ENCODE results near the gene WDR6. TPM values are rescaled to one million over a fixed set of nuclear protein-coding genes. Genes with fewer than 3 reads are reported as not detected.
A peak's percentile ranks its signal among the peaks of the same experiment; 100 is the strongest.

The WDR6 gene
- total RNA-seq, 2 experiments from 2014 or later, result 132 to 134 TPM

DNA sequence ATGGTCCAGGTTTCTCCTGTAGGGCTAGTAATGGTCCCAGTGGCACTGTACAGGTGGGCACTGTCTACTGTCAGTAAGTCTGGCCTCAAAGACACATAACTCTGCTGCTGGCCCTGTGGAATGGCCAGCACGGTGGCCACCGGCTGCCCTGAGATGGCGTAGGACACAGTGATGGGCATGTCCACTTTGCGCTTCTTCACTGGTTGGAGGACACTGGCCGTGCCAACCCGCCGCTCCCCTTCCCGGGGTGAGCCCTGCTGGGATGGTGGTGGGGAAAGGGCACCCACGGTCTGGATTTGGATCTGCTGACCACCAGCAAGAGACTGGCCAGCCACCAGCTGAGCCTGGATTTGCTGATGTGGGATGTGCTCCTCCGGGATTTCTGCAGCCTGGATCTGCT, 50.1 kb downstream of the WDR6 start:
- Mint-ChIP-seq H3K36me3 (ENCODE audit: low read depth) (peaks cover 76% of the 10 kb centered on the region), H3K4me3 (no peak overlapping the region), H3K4me1 (ENCODE audit: low read depth) (peaks cover 4% of the 10 kb centered on the region), H3K27me3 (no peaks in the 10 kb centered on the region), H3K27ac (no peak overlapping the region), H3K9me3 (no peaks in the 10 kb centered on the region)
- POLR2A ChIA-PET, result no interaction called here
- no peak overlapping the region for H3K4me3 ChIP-seq (ENCODE audit: low read length)
- no peaks in the 10 kb centered on the region for H3K9me3 ChIP-seq (ENCODE audit: control insufficient read depth in 1 of 2, insufficient read depth in 1 of 2, low read length in 2 of 2)
- peaks cover 66% of the 10 kb centered on the region for H3K36me3 ChIP-seq (ENCODE audit: insufficient read depth, low read length)
- H3K27me3 ChIP-seq (ENCODE audit: control insufficient read depth in 1 of 2, insufficient read depth in 2 of 2, low read length in 2 of 2), result no peaks in the 10 kb centered on the region
- intact Hi-C loops (cut with DNase I, micrococcal nuclease), result no loop called here
- TF ChIP-seq CTCF (IDR thresholded peaks at IDR 0.05), result no peak
- no peaks in the 10 kb centered on the region for H3K4me1 ChIP-seq (ENCODE audit: insufficient read depth, low read length)
- CTCF ChIA-PET, result no interaction called here
- H3K27ac ChIP-seq (ENCODE audit: low read depth in 1 of 2, low read length in 2 of 2), result no peak overlapping the region
- DNase-seq (no peak), ATAC-seq (ENCODE audit: poor library complexity) (no peak)

DNA sequence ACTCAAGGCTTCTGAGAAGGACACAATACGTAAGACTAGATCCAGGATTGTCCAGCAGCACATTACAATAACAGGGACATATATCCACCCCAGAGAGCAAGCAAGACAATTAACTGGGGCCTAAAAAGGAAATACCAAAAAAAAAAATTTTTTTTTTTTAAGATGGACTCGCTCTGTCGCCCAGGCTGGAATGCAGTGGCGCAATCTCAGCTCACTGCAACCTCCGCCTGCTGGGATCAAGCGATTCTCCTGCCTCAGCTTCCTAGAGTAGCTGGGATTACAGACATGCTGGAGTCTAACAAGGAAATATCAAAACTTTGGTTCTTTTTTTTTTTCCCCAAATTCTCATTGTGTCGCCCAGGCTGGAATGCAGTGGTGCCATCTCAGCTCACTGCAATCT, 50.8 kb downstream of the WDR6 start:
- no peak for TF ChIP-seq CTCF (IDR thresholded peaks at IDR 0.05)
- H3K27me3 Mint-ChIP-seq, result no peaks in the 10 kb centered on the region
- no peak overlapping the region for H3K27ac ChIP-seq (ENCODE audit: low read depth in 1 of 2, low read length in 2 of 2)
- ChIA-PET CTCF (interaction anchor here (1.2 kb wide), 1 partner anchor 36 kb away, joined by 4 read pairs; the partner anchor contains the start of gene QRICH1), POLR2A (no interaction called here)
- DNase-seq (no peak), ATAC-seq (ENCODE audit: poor library complexity) (no peak)
- H3K27me3 ChIP-seq (ENCODE audit: control insufficient read depth in 1 of 2, insufficient read depth in 2 of 2, low read length in 2 of 2), result no peaks in the 10 kb centered on the region
- H3K9me3 Mint-ChIP-seq, result no peaks in the 10 kb centered on the region
- H3K9me3 ChIP-seq (ENCODE audit: control insufficient read depth in 1 of 2, insufficient read depth in 1 of 2, low read length in 2 of 2), result no peaks in the 10 kb centered on the region
- H3K4me1 ChIP-seq (ENCODE audit: insufficient read depth, low read length), result no peaks in the 10 kb centered on the region
- peaks cover 65% of the 10 kb centered on the region for H3K36me3 ChIP-seq (ENCODE audit: insufficient read depth, low read length)
- intact Hi-C loops (cut with DNase I, micrococcal nuclease), result no loop called here
- peaks cover 5% of the 10 kb centered on the region for H3K4me1 Mint-ChIP-seq (ENCODE audit: low read depth)
- H3K4me3 Mint-ChIP-seq, result no peak overlapping the region
- H3K4me3 ChIP-seq (ENCODE audit: low read length), result no peak overlapping the region
- H3K27ac Mint-ChIP-seq, result no peak overlapping the region
- peaks cover 73% of the 10 kb centered on the region for H3K36me3 Mint-ChIP-seq (ENCODE audit: low read depth)

Small RNAs within 50 kb of the gene (microRNA-seq; reads per million reads assigned to microRNA genes)
- gene MIR191 (ENCODE audit: borderline microRNAs expressed, borderline replicate concordance) (9,767 reads per million, percentile 96 among the genes with 10 or more reads in this experiment), gene MIR425 (ENCODE audit: borderline microRNAs expressed, borderline replicate concordance) (1,566 reads per million, percentile 88 among the genes with 10 or more reads in this experiment)

Other genes starting within 250 kb of the WDR6 start
- 10 to 100 TPM; 47.4 to 48.3 TPM for gene PRKAR2A, start 159.5 kb upstream of the WDR6 start, total RNA-seq
- under 1 TPM; 0.41 to 0.78 TPM for gene SLC25A20, start 108.5 kb upstream of the WDR6 start, total RNA-seq
- gene ARIH2, start 88.5 kb upstream of the WDR6 start, total RNA-seq, result 100 to 1,000 TPM; 182 TPM
- 10 to 100 TPM; 45.9 to 47.0 TPM for gene P4HTM, start 17.1 kb upstream of the WDR6 start, total RNA-seq
- 10 to 100 TPM; 15.1 to 15.6 TPM for gene DALRD3, start 11.2 kb downstream of the WDR6 start, total RNA-seq
- 10 to 100 TPM; 52.7 to 53.2 TPM for gene NDUFAF3, start 14.7 kb downstream of the WDR6 start, total RNA-seq
- gene IMPDH2, start 22.0 kb downstream of the WDR6 start, total RNA-seq, result 100 to 1,000 TPM; 133 to 135 TPM
- gene QRICH1, start 86.7 kb downstream of the WDR6 start, total RNA-seq, result 100 to 1,000 TPM; 210 to 255 TPM
- 100 to 1,000 TPM; 264 to 287 TPM for gene QARS1, start 97.4 kb downstream of the WDR6 start, total RNA-seq
- gene USP19, start 113.4 kb downstream of the WDR6 start, total RNA-seq, result 10 to 100 TPM; 84.9 to 86.2 TPM
- under 1 TPM; 0.36 to 0.60 TPM for gene LAMB2, start 125.7 kb downstream of the WDR6 start, total RNA-seq
- 10 to 100 TPM; 14.7 to 16.0 TPM for gene CCDC71, start 158.9 kb downstream of the WDR6 start, total RNA-seq
- 1 to 10 TPM; 1.2 to 1.6 TPM for gene KLHDC8B, start 164.2 kb downstream of the WDR6 start, total RNA-seq